ENCODE results near the gene ZNF425.

DNA sequence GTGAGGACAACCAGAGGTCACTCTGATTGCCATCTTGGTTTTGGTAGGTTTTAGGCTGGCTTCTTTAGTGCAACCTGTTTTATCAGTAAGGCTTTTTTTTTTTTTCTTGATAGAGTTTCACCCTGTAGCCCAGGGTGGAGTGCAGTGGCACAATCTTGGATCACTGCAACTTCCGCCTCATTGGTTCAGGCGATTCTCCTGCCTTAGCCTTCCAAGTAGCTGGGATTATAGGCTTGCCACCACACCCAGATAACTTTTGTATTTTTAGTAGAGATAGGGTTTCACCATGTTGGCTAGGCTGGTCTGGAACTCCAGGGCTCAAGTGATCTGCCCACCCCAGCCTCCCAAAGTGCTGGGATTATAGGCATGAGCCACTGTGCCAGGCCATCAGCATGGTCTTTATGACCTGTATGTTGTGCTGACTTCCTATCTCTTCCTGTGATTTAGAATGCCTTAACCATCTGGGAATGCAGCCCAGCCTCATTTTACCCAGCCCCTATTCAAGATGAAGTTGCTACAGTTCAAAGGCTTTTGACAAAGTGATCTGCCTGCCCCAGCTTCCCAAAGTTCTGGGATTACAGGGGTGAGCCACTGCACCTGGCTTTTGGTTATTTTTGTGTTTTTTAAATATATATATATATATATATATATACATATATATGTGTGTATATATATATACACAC is 7.0 kb upstream of the ZNF425 start:
- TF ChIP-seq, protein P1, sequence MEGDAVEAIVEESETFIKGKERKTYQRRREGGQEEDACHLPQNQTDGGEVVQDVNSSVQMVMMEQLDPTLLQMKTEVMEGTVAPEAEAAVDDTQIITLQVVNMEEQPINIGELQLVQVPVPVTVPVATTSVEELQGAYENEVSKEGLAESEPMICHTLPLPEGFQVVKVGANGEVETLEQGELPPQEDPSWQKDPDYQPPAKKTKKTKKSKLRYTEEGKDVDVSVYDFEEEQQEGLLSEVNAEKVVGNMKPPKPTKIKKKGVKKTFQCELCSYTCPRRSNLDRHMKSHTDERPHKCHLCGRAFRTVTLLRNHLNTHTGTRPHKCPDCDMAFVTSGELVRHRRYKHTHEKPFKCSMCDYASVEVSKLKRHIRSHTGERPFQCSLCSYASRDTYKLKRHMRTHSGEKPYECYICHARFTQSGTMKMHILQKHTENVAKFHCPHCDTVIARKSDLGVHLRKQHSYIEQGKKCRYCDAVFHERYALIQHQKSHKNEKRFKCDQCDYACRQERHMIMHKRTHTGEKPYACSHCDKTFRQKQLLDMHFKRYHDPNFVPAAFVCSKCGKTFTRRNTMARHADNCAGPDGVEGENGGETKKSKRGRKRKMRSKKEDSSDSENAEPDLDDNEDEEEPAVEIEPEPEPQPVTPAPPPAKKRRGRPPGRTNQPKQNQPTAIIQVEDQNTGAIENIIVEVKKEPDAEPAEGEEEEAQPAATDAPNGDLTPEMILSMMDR (IDR thresholded peaks at IDR 0.05; ENCODE audit: insufficient read depth, low read length, poor library complexity, severe bottlenecking), result no peak
- TF ChIP-seq EZH2phosphoT487 (conservative IDR thresholded peaks at IDR 0.05; ENCODE audit: low read length), result no peak

Data from SU-DHL-6 (cell line).